Measurements from ENCODE around the gene PLA2G7. TPM values are rescaled to one million over a fixed set of nuclear protein-coding genes. Genes with fewer than 3 reads are reported as not detected.

PLA2G7 gene
- total and polyA plus RNA-seq, 2 of the 8 experiments (the other 6 are each of a cell fraction or from before 2014, with no cell fraction given), result 1.5 to 2.2 TPM

DNA sequence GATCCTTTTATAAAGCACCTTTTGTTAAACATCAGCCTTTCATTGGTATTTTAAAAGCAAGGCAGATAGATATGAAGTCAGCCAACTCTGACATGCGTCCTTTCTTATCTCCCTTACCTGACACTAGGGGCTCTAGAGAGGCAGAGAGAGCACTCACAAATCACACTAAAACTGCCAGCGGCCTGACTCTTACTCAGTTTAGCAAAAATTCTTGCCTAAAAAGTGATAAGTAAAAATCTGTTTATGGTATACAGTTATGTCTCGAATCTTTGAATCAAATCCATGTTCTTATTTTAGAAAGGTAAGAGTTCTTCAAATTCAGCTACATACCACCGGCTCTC is 57.9 kb downstream of the PLA2G7 start:
- H2AFZ ChIP-seq (ENCODE audit: low read length), result no peak overlapping the region
- H4K5ac ChIP-seq (ENCODE audit: insufficient read length, low read depth, low read length), result no peak overlapping the region
- H3K4me1 ChIP-seq (replicated peaks in 1 of 4; ENCODE audit: control insufficient read depth in 3 of 4, insufficient read depth in 4 of 4, low read length in 3 of 4), result no peaks in the 10 kb centered on the region
- H3K4me3 ChIP-seq (ENCODE audit: extremely low read depth in 1 of 4, insufficient read depth in 2 of 4, low read depth in 3 of 4, low read length in 4 of 4), result no peak overlapping the region
- POLR2A ChIA-PET (ENCODE audit: partially characterized antibody), result no interaction called here
- H4K8ac ChIP-seq (ENCODE audit: extremely low read depth, insufficient read depth, low read length), result no peak overlapping the region
- 0 out of 2 replicates have a peak, but pooled peaks cover 2% of the 10 kb centered on the region for H3K23me2 ChIP-seq (ENCODE audit: low read depth, low read length)
- H3K79me2 ChIP-seq (ENCODE audit: control insufficient read depth in 1 of 2, insufficient read depth in 2 of 2, low read length in 2 of 2), result no peaks in the 10 kb centered on the region
- H3K27ac ChIP-seq (ENCODE audit: low read depth, low read length), result no peak overlapping the region
- DNase-seq (ENCODE audit: low read depth in 1 of 2, low spot score in 2 of 2) (no peak), FAIRE-seq (peak; percentile 71)
- no peaks in the 10 kb centered on the region for H3K36me3 ChIP-seq (ENCODE audit: control insufficient read depth in 2 of 4, insufficient read depth in 4 of 4, low read length in 3 of 4)
- H2BK5ac ChIP-seq (ENCODE audit: low read depth, low read length), result no peak overlapping the region
- no peaks in the 10 kb centered on the region for H3K9me3 ChIP-seq (ENCODE audit: insufficient read depth in 2 of 2, low read depth in 1 of 2, low read length in 1 of 2)
- no peak overlapping the region for H4K91ac ChIP-seq (replicated peaks; ENCODE audit: insufficient read length, low read length)
- no peak overlapping the region for H2BK15ac ChIP-seq (ENCODE audit: low read length)
- H3K18ac ChIP-seq (ENCODE audit: extremely low read depth, low read length), result no peak overlapping the region
- no peaks in the 10 kb centered on the region for H3K79me1 ChIP-seq (ENCODE audit: low read depth, low read length)
- no peak overlapping the region for H2BK120ac ChIP-seq (replicated peaks; ENCODE audit: low read depth, low read length)
- no peak overlapping the region for H3K9ac ChIP-seq (replicated peaks in 1 of 4; ENCODE audit: extremely low read depth in 1 of 4, low read depth in 3 of 4, low read length in 3 of 4)
- no peak overlapping the region for H3K14ac ChIP-seq (ENCODE audit: insufficient read length)
- H2BK20ac ChIP-seq (ENCODE audit: low read length), result no peak overlapping the region
- no peak overlapping the region for H3K23ac ChIP-seq (ENCODE audit: insufficient read length)
- no peaks in the 10 kb centered on the region for H3K27me3 ChIP-seq (replicated peaks in 1 of 4; ENCODE audit: control insufficient read depth in 3 of 4, extremely low read depth in 1 of 4, insufficient read depth in 3 of 4, low read length in 3 of 4)
- no peak overlapping the region for H3K56ac ChIP-seq (replicated peaks; ENCODE audit: insufficient read length, low read depth, low read length)
- no peak overlapping the region for H2BK12ac ChIP-seq (ENCODE audit: low read depth, low read length)
- CTCF ChIA-PET (ENCODE audit: partially characterized antibody), result interaction anchor here (0.7 to 2.4 kb wide), 16 partner anchors 9 to 590 kb away, joined by 3 to 15 read pairs (median 4); partner anchors contain the start of gene TDRD6
- H3K4ac ChIP-seq (replicated peaks; ENCODE audit: insufficient read length, low read depth, low read length), result no peak overlapping the region
- H3K4me2 ChIP-seq (ENCODE audit: insufficient read depth in 1 of 2, low read depth in 2 of 2, low read length in 2 of 2), result no peak overlapping the region
- 49% methylated on average over 4 of the region's 4 CpGs; no CpG with 5 or more reads in 1 of the 2 experiments for WGBS, 2 experiments (ENCODE audit: extremely low coverage in 1 of 2, insufficient coverage in 1 of 2, insufficient read length in 1 of 2, insufficient replicate concordance in 2 of 2, low coverage in 1 of 2, low lambda C conversion rate in 2 of 2, missing lambda C conversion rate in 1 of 2)
- H2AK5ac ChIP-seq (ENCODE audit: low read depth, low read length), result no peak overlapping the region
- TF ChIP-seq, protein P1, sequence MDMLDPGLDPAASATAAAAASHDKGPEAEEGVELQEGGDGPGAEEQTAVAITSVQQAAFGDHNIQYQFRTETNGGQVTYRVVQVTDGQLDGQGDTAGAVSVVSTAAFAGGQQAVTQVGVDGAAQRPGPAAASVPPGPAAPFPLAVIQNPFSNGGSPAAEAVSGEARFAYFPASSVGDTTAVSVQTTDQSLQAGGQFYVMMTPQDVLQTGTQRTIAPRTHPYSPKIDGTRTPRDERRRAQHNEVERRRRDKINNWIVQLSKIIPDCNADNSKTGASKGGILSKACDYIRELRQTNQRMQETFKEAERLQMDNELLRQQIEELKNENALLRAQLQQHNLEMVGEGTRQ (IDR thresholded peaks at IDR 0.05; ENCODE audit: low read length), result no peak
- TF ChIP-seq, protein P2, sequence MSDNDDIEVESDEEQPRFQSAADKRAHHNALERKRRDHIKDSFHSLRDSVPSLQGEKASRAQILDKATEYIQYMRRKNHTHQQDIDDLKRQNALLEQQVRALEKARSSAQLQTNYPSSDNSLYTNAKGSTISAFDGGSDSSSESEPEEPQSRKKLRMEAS (IDR thresholded peaks at IDR 0.05), result no peak
- TF ChIP-seq, protein P3, sequence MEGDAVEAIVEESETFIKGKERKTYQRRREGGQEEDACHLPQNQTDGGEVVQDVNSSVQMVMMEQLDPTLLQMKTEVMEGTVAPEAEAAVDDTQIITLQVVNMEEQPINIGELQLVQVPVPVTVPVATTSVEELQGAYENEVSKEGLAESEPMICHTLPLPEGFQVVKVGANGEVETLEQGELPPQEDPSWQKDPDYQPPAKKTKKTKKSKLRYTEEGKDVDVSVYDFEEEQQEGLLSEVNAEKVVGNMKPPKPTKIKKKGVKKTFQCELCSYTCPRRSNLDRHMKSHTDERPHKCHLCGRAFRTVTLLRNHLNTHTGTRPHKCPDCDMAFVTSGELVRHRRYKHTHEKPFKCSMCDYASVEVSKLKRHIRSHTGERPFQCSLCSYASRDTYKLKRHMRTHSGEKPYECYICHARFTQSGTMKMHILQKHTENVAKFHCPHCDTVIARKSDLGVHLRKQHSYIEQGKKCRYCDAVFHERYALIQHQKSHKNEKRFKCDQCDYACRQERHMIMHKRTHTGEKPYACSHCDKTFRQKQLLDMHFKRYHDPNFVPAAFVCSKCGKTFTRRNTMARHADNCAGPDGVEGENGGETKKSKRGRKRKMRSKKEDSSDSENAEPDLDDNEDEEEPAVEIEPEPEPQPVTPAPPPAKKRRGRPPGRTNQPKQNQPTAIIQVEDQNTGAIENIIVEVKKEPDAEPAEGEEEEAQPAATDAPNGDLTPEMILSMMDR (IDR thresholded peaks at IDR 0.05; ENCODE audit: control extremely low read depth in 1 of 3, insufficient read depth in 1 of 3, low read depth in 1 of 3, low read length in 3 of 3), result peak in 2 of 3 experiments; percentile 54 to 64; a peak in 3 of 4 replicates
- no peak for TF ChIP-seq MAFK (IDR thresholded peaks at IDR 0.05; ENCODE audit: low read depth, low read length)
- TF ChIP-seq RAD21 (IDR thresholded peaks at IDR 0.05 in 1 of 2, conservative IDR thresholded peaks at IDR 0.05 in 1 of 2; ENCODE audit: low read depth in 2 of 2, low read length in 2 of 2), result peak; percentile 34 to 50; a peak in 3 of 4 replicates
- no peaks in the 10 kb centered on the region for H4K20me1 ChIP-seq (replicated peaks in 1 of 2; ENCODE audit: control insufficient read depth in 1 of 2, insufficient read depth in 2 of 2, low read length in 2 of 2)

Data from H1 (cell line).